Measurements from ENCODE around the gene NDUFB4. TPM values are rescaled to one million over a fixed set of nuclear protein-coding genes. Genes with fewer than 3 reads are reported as not detected.

Gene NDUFB4
- total and polyA plus RNA-seq, 11 donors: 283 to 899 (median 505) TPM

- Histone ChIP-seq H3K4me3 (no peak overlapping the region), H3K27me3 (no peaks in the 10 kb centered on the region), H3K4me1 (peaks cover 0 to 48% (median 30%) of the 10 kb centered on the region in 12 donors), H3K27ac (peak overlapping the region in 4 of 12 donors; percentile 5 to 93 (median 91)), H3K9me3 (no peaks in the 10 kb centered on the region), H3K36me3 (no peaks in the 10 kb centered on the region)
- TF ChIP-seq CTCF (IDR thresholded peaks at IDR 0.05) (peak; percentile 79 to 96 (median 89)), POLR2A (IDR thresholded peaks at IDR 0.05) (no peak)
- intact Hi-C loops (cut with DNase I): loop anchor here (1.0 to 5.0 kb wide), 8 partner anchors 33 to 317 kb away; partner anchors contain the start of genes GTF2E1 (in 1 of the 10) and RABL3 (in 1 of the 10)
- WGBS, 4 donors: 28 to 36% (median 32%) methylated on average over 10 of the region's 10 CpGs
- peak; percentile 52 to 71 (median 65) for DNase-seq
- peak in 3 of 4 donors; percentile 32 to 36 (median 35) for ATAC-seq
Observed at GRCh38 chr3:120561251-120562045, 34.7 kb upstream of the NDUFB4 start.

- Histone ChIP-seq H3K9me3 (no peaks in the 10 kb centered on the region), H3K4me1 (peaks cover 0 to 32% (median 14%) of the 10 kb centered on the region in 12 donors), H3K36me3 (no peaks in the 10 kb centered on the region), H3K4me3 (no peak overlapping the region), H3K27ac (no peak overlapping the region), H3K27me3 (no peaks in the 10 kb centered on the region)
- intact Hi-C loops (cut with DNase I): loop anchor here in 1 of 10 donors (5.0 kb wide), 1 partner anchor 234 kb away; no protein-coding TSS in a partner anchor
- DNase-seq: no peak
- TF ChIP-seq POLR2A (IDR thresholded peaks at IDR 0.05): no peak
- no peak for ATAC-seq
- 76 to 89% (median 86%) methylated on average over 5 of the region's 5 CpGs for WGBS, 4 donors
Observed at GRCh38 chr3:120563356-120564022, 32.6 kb upstream of the NDUFB4 start.

- Histone ChIP-seq H3K27ac (peak overlapping the region in 1 of 12 donors; percentile 64), H3K36me3 (no peaks in the 10 kb centered on the region), H3K27me3 (no peaks in the 10 kb centered on the region), H3K9me3 (no peaks in the 10 kb centered on the region), H3K4me1 (peaks cover 0 to 10% (median 0%) of the 10 kb centered on the region in 12 donors), H3K4me3 (no peak overlapping the region)
- 75 to 85% (median 83%) methylated on average over 4 of the region's 4 CpGs for WGBS, 4 donors
- intact Hi-C loops (cut with DNase I): no loop called here
- ATAC-seq (no peak), DNase-seq (no peak)
- TF ChIP-seq CTCF (IDR thresholded peaks at IDR 0.05) (no peak), POLR2A (IDR thresholded peaks at IDR 0.05) (no peak)
Observed at GRCh38 chr3:120566243-120566975, 29.7 kb upstream of the NDUFB4 start.

- DNase-seq (no peak), ATAC-seq (peak; percentile 63 to 84 (median 73))
- WGBS, 4 donors: 36 to 42% (median 39%) methylated on average over 8 of the region's 8 CpGs
- H3K27ac ChIP-seq: peak overlapping the region in 8 of 12 donors; percentile 4 to 73 (median 62)
- H3K4me3 ChIP-seq: peak overlapping the region in 8 of 12 donors; percentile 8 to 43 (median 30)
- H3K4me1 ChIP-seq: peaks cover 0 to 10% (median 0%) of the 10 kb centered on the region in 12 donors
- TF ChIP-seq POLR2A (IDR thresholded peaks at IDR 0.05) (no peak), CTCF (IDR thresholded peaks at IDR 0.05) (peak in 9 of 12 donors; percentile 14 to 58 (median 45))
- intact Hi-C loops (cut with DNase I): no loop called here
- no peaks in the 10 kb centered on the region for H3K27me3 ChIP-seq
- H3K9me3 ChIP-seq: no peaks in the 10 kb centered on the region
- H3K36me3 ChIP-seq: no peaks in the 10 kb centered on the region
Observed at GRCh38 chr3:120567370-120568201, 28.6 kb upstream of the NDUFB4 start.
